Karpas-422 (cell line): Measurements from ENCODE around the gene MIB2. TPM values are rescaled to one million over a fixed set of nuclear protein-coding genes. Genes with fewer than 3 reads are reported as not detected.
A peak's percentile ranks its signal among the peaks of the same experiment; 100 is the strongest.
"Not testable (repeated sequence)": the region's sequence is repeated elsewhere in the genome, so short reads cannot be mapped to it uniquely, and the experiment has no call there.

ENCODE experiments used
- DNase-seq: peaks from one replicate; pipeline ENCODE4 v3.0.0-alpha.2; 2015
- H2AFZ ChIP-seq: fragments of 200-600 bp; sonication (generic); 2 replicates; pipeline ENCODE4 v1.6.1; 2014; ENCODE audit warnings: antibody characterized with exemption, low read length, mixed read lengths
- H3K27ac ChIP-seq: fragments of 200-600 bp; sonication (generic); 2 replicates; pipeline ENCODE4 v1.5.1; 2014; ENCODE audit warnings: mild to moderate bottlenecking, low read length, moderate library complexity
- H3K27me3 ChIP-seq: fragments of 200-600 bp; sonication (generic); 2 replicates; pipeline ENCODE4 v1.6.1; 2014; ENCODE audit warnings: low read length, mixed read lengths
- H3K36me3 ChIP-seq: fragments of 200-600 bp; sonication (generic); 2 replicates; pipeline ENCODE4 v1.6.1; 2014; ENCODE audit warnings: low read length, mixed read lengths; ENCODE audit not compliant: insufficient read depth
- H3K4me1 ChIP-seq: fragments of 200-600 bp; sonication (generic); 2 replicates; pipeline ENCODE4 v1.6.1; 2014; ENCODE audit warnings: mild to moderate bottlenecking, low read length, mixed read lengths
- H3K4me2 ChIP-seq: fragments of 200-600 bp; sonication (generic); 2 replicates; pipeline ENCODE4 v1.6.1; 2014; ENCODE audit warnings: low read length, low read depth, mild to moderate bottlenecking; ENCODE audit not compliant: poor library complexity, severe bottlenecking
- H3K4me3 ChIP-seq: fragments of 200-600 bp; sonication (generic); 2 replicates; pipeline ENCODE4 v1.5.1; 2014; ENCODE audit warnings: mild to moderate bottlenecking, antibody characterized with exemption, low read length, mixed read lengths
- H3K79me2 ChIP-seq: fragments of 200-600 bp; sonication (generic); 2 replicates; pipeline ENCODE4 v1.6.1; 2014; ENCODE audit warnings: mild to moderate bottlenecking, low read length, mixed read lengths
- H3K9ac ChIP-seq: fragments of 200-600 bp; sonication (generic); 2 replicates; pipeline ENCODE4 v1.6.0; 2014; ENCODE audit warnings: low read length
- H3K9me2 ChIP-seq: fragments of 200-600 bp; sonication (generic), shearing (Covaris generic); replicated peaks from 2 replicates; pipeline ENCODE4 v1.6.0; 2014; ENCODE audit warnings: mild to moderate bottlenecking, low read length, moderate library complexity; ENCODE audit not compliant: insufficient read depth
- H3K9me3 ChIP-seq: fragments of 300-700, 200-600 bp; sonication (generic); 2 replicates; pipeline ENCODE4 v1.6.1; 2014; ENCODE audit warnings: low read length, mixed read lengths
- H4K20me1 ChIP-seq: fragments of 200-600 bp; sonication (generic); 2 replicates; pipeline ENCODE4 v1.6.1; 2014; ENCODE audit warnings: mild to moderate bottlenecking, antibody characterized with exemption, low read length, low read depth; ENCODE audit not compliant: insufficient read depth
- total RNA-seq: library from RNA; depleted of rRNA; stranded (reverse); fragments of >200 nt; shearing (Covaris generic); gene quantifications from 2 replicates; pipeline ENCODE4 v1.2.3, GENCODE V29; 2014; ENCODE audit warnings: low replicate concordance

MIB2 gene
- total RNA-seq, 1 experiment from 2014 or later, result 24.8 TPM

GRCh38 chr1:1671365-1672119 is 56.2 kb downstream of the MIB2 start:
- no peak for DNase-seq
- Histone ChIP-seq H3K4me3 (no peak overlapping the region), H3K4me1 (no peaks in the 10 kb centered on the region), H3K9ac (no peak overlapping the region), H3K9me2 (no peaks in the 10 kb centered on the region), H4K20me1 (no peaks in the 10 kb centered on the region), H3K27me3 (no peaks in the 10 kb centered on the region), H2AFZ (no peak overlapping the region), H3K27ac (no peak overlapping the region), H3K9me3 (no peaks in the 10 kb centered on the region), H3K4me2 (no peak overlapping the region), H3K36me3 (no peaks in the 10 kb centered on the region), H3K79me2 (no peaks in the 10 kb centered on the region)

- Histone ChIP-seq H3K4me3 (no peak overlapping the region), H4K20me1 (no peaks in the 10 kb centered on the region), H3K27ac (no peak overlapping the region), H3K9ac (no peak overlapping the region), H3K27me3 (no peaks in the 10 kb centered on the region), H3K9me2 (no peaks in the 10 kb centered on the region), H3K79me2 (no peaks in the 10 kb centered on the region), H3K4me2 (no peak overlapping the region), H2AFZ (no peak overlapping the region), H3K9me3 (no peaks in the 10 kb centered on the region), H3K36me3 (no peaks in the 10 kb centered on the region), H3K4me1 (peaks cover 1% of the 10 kb centered on the region)
- no peak for DNase-seq
Measured at GRCh38 chr1:1672181-1672965, 57.1 kb downstream of the MIB2 start.

- H3K36me3 ChIP-seq, H3K27me3 ChIP-seq, H3K9ac ChIP-seq, H3K9me2 ChIP-seq, H3K27ac ChIP-seq, H3K9me3 ChIP-seq, H4K20me1 ChIP-seq, H3K4me3 ChIP-seq, DNase-seq, H2AFZ ChIP-seq, H3K4me2 ChIP-seq: not testable (repeated sequence)
- Histone ChIP-seq H3K4me1 (peaks cover 22% of the 10 kb centered on the region), H3K79me2 (peaks cover 13% of the 10 kb centered on the region; the same call in 1 of the 2 replicates)
Measured at GRCh38 chr1:1674806-1675205, 59.5 kb downstream of the MIB2 start.

GRCh38 chr1:1675218-1675617 is 59.9 kb downstream of the MIB2 start:
- H2AFZ ChIP-seq, H3K27ac ChIP-seq, H3K36me3 ChIP-seq, H3K4me3 ChIP-seq, DNase-seq, H4K20me1 ChIP-seq, H3K27me3 ChIP-seq, H3K9me2 ChIP-seq, H3K9me3 ChIP-seq, H3K9ac ChIP-seq, H3K4me2 ChIP-seq: not testable (repeated sequence)
- H3K79me2 ChIP-seq, result peaks cover 13% of the 10 kb centered on the region; the same call in 1 of the 2 replicates
- peaks cover 22% of the 10 kb centered on the region for H3K4me1 ChIP-seq

- H3K9me3 ChIP-seq, H2AFZ ChIP-seq, H3K9me2 ChIP-seq, DNase-seq, H3K27me3 ChIP-seq, H3K27ac ChIP-seq, H3K4me3 ChIP-seq, H3K36me3 ChIP-seq, H4K20me1 ChIP-seq, H3K9ac ChIP-seq, H3K4me2 ChIP-seq: not testable (repeated sequence)
- H3K4me1 ChIP-seq, result peaks cover 22% of the 10 kb centered on the region
- H3K79me2 ChIP-seq, result peaks cover 13% of the 10 kb centered on the region; the same call in 1 of the 2 replicates
Measured at GRCh38 chr1:1676087-1676486, 60.8 kb downstream of the MIB2 start.

- H3K9me3 ChIP-seq, result no peaks in the 10 kb centered on the region
- H3K4me2 ChIP-seq, result peak overlapping the region; percentile 88
- no peaks in the 10 kb centered on the region for H4K20me1 ChIP-seq
- no peaks in the 10 kb centered on the region for H3K36me3 ChIP-seq
- peak overlapping the region; percentile 64; the same call in 1 of the 2 replicates for H2AFZ ChIP-seq
- peaks cover 20% of the 10 kb centered on the region for H3K79me2 ChIP-seq
- no peaks in the 10 kb centered on the region for H3K9me2 ChIP-seq
- peak; percentile 87 for DNase-seq
- H3K27ac ChIP-seq, result peak overlapping the region; percentile 85
- no peaks in the 10 kb centered on the region for H3K27me3 ChIP-seq
- peak overlapping the region; percentile 79 for H3K9ac ChIP-seq
- H3K4me3 ChIP-seq, result peak overlapping the region; percentile 71
- peaks cover 22% of the 10 kb centered on the region for H3K4me1 ChIP-seq
Measured at GRCh38 chr1:1677718-1678580, 62.6 kb downstream of the MIB2 start.

GRCh38 chr1:1678581-1679380 is 63.5 kb downstream of the MIB2 start:
- Histone ChIP-seq H3K79me2 (peaks cover 28% of the 10 kb centered on the region), H3K4me3 (peak overlapping the region; percentile 71), H3K4me1 (peaks cover 22% of the 10 kb centered on the region), H4K20me1 (no peaks in the 10 kb centered on the region), H3K9ac (peak overlapping the region; percentile 79), H3K27ac (peak overlapping the region; percentile 85), H3K9me2 (no peaks in the 10 kb centered on the region), H3K4me2 (peak overlapping the region; percentile 88), H3K27me3 (no peaks in the 10 kb centered on the region), H2AFZ (no peak overlapping the region), H3K36me3 (no peaks in the 10 kb centered on the region), H3K9me3 (no peaks in the 10 kb centered on the region)
- DNase-seq, result peak; percentile 91
